ENCODE data around the gene ANKRD28.

Gene ANKRD28

GRCh38 chr3:15690230-15690629 lies 107.5 kb downstream of the ANKRD28 start:
- Histone ChIP-seq H3K9ac (ENCODE audit: low read length) (no peak overlapping the region), H2AFZ (ENCODE audit: low read length) (no peak overlapping the region), H4K20me1 (ENCODE audit: insufficient read depth, low read length) (no peaks in the 10 kb centered on the region), H3K4me1 (ENCODE audit: insufficient read depth, low read length, severe bottlenecking) (no peaks in the 10 kb centered on the region), H3K36me3 (ENCODE audit: insufficient read depth, low read length) (peaks cover 69% of the 10 kb centered on the region), H3K4me3 (ENCODE audit: low read depth, low read length, poor library complexity, severe bottlenecking) (no peak overlapping the region), H3K27me3 (ENCODE audit: insufficient read depth, low read length) (no peaks in the 10 kb centered on the region), H3F3A (ENCODE audit: insufficient read depth, low read length) (no peaks in the 10 kb centered on the region), H3K79me2 (ENCODE audit: insufficient read depth, low read length) (no peaks in the 10 kb centered on the region), H3K27ac (ENCODE audit: low read depth, low read length, poor library complexity, severe bottlenecking) (no peak overlapping the region), H3K9me3 (ENCODE audit: low read length) (no peaks in the 10 kb centered on the region), H3K4me2 (ENCODE audit: low read length) (no peak overlapping the region), H3K9me2 (ENCODE audit: low read depth, low read length) (no peaks in the 10 kb centered on the region)
- TF ChIP-seq EZH2 (IDR thresholded peaks at IDR 0.05; ENCODE audit: borderline replicate concordance, low read length) (no peak), CTCF (IDR thresholded peaks at IDR 0.05; ENCODE audit: low read length) (no peak)

GRCh38 chr3:15685927-15686326 lies 111.9 kb downstream of the ANKRD28 start:
- H3K9me3 ChIP-seq (ENCODE audit: low read length): no peaks in the 10 kb centered on the region
- no peaks in the 10 kb centered on the region for H3K9me2 ChIP-seq (ENCODE audit: low read depth, low read length)
- no peak overlapping the region for H3K9ac ChIP-seq (ENCODE audit: low read length)
- H3F3A ChIP-seq (ENCODE audit: insufficient read depth, low read length): no peaks in the 10 kb centered on the region
- no peaks in the 10 kb centered on the region for H3K79me2 ChIP-seq (ENCODE audit: insufficient read depth, low read length)
- no peaks in the 10 kb centered on the region for H4K20me1 ChIP-seq (ENCODE audit: insufficient read depth, low read length)
- H3K27me3 ChIP-seq (ENCODE audit: insufficient read depth, low read length): no peaks in the 10 kb centered on the region
- H3K4me1 ChIP-seq (ENCODE audit: insufficient read depth, low read length, severe bottlenecking): no peaks in the 10 kb centered on the region
- H3K4me2 ChIP-seq (ENCODE audit: low read length): no peak overlapping the region
- H3K4me3 ChIP-seq (ENCODE audit: low read depth, low read length, poor library complexity, severe bottlenecking): no peak overlapping the region
- no peak for TF ChIP-seq EZH2 (IDR thresholded peaks at IDR 0.05; ENCODE audit: borderline replicate concordance, low read length)
- no peak for TF ChIP-seq CTCF (IDR thresholded peaks at IDR 0.05; ENCODE audit: low read length)
- no peak overlapping the region for H2AFZ ChIP-seq (ENCODE audit: low read length)
- peaks cover 78% of the 10 kb centered on the region for H3K36me3 ChIP-seq (ENCODE audit: insufficient read depth, low read length)
- H3K27ac ChIP-seq (ENCODE audit: low read depth, low read length, poor library complexity, severe bottlenecking): no peak overlapping the region

- Histone ChIP-seq H3K9me3 (ENCODE audit: low read length) (no peaks in the 10 kb centered on the region), H3F3A (ENCODE audit: insufficient read depth, low read length) (no peaks in the 10 kb centered on the region), H3K79me2 (ENCODE audit: insufficient read depth, low read length) (no peaks in the 10 kb centered on the region), H3K9me2 (ENCODE audit: low read depth, low read length) (no peaks in the 10 kb centered on the region), H3K4me3 (ENCODE audit: low read depth, low read length, poor library complexity, severe bottlenecking) (no peak overlapping the region), H3K36me3 (ENCODE audit: insufficient read depth, low read length) (peaks cover 72% of the 10 kb centered on the region), H3K27ac (ENCODE audit: low read depth, low read length, poor library complexity, severe bottlenecking) (no peak overlapping the region), H3K9ac (ENCODE audit: low read length) (no peak overlapping the region), H3K27me3 (ENCODE audit: insufficient read depth, low read length) (no peaks in the 10 kb centered on the region), H2AFZ (ENCODE audit: low read length) (no peak overlapping the region), H3K4me1 (ENCODE audit: insufficient read depth, low read length, severe bottlenecking) (no peaks in the 10 kb centered on the region), H3K4me2 (ENCODE audit: low read length) (no peak overlapping the region), H4K20me1 (ENCODE audit: insufficient read depth, low read length) (no peaks in the 10 kb centered on the region)
- TF ChIP-seq CTCF (IDR thresholded peaks at IDR 0.05; ENCODE audit: low read length) (no peak), EZH2 (IDR thresholded peaks at IDR 0.05; ENCODE audit: borderline replicate concordance, low read length) (no peak)
Observed at GRCh38 chr3:15683253-15683652, 114.5 kb downstream of the ANKRD28 start.
